OCI-LY3 (cell line): ENCODE results near the gene IL17REL.

Experiments used
- H2AFZ ChIP-seq: fragments of 200-600, 300-600 bp; shearing (Covaris generic); 2 replicates; pipeline ENCODE4 v1.6.0; 2014; ENCODE audit warnings: antibody characterized with exemption, low read depth, low read length
- H3K27ac ChIP-seq: fragments of 200-600, 300-600 bp; sonication (generic); 2 replicates; pipeline ENCODE4 v1.5.1; 2014; ENCODE audit warnings: mild to moderate bottlenecking, low read length, moderate library complexity, mixed read lengths
- H3K27me3 ChIP-seq: fragments of 200-600, 300-600 bp; sonication (generic); 2 replicates; pipeline ENCODE4 v1.6.1; 2014; ENCODE audit warnings: low read depth, low read length, mixed read lengths
- H3K36me3 ChIP-seq: fragments of 200-600, 300-600 bp; sonication (generic); replicated peaks from 2 replicates; pipeline ENCODE3; 2014; ENCODE audit warnings: low read depth, low read length, mixed read lengths
- H3K4me1 ChIP-seq: fragments of 300-600, 200-600 bp; sonication (generic); 2 replicates; pipeline ENCODE4 v1.6.1; 2014; ENCODE audit warnings: low read length, mixed read lengths
- H3K4me2 ChIP-seq: fragments of 200-600, 300-600 bp; sonication (generic); 2 replicates; pipeline ENCODE4 v1.6.1; 2014; ENCODE audit warnings: low read length, mixed read lengths
- H3K4me3 ChIP-seq: fragments of 300-600, 200-600 bp; sonication (generic); 2 replicates; pipeline ENCODE4 v1.5.1; 2014; ENCODE audit warnings: antibody characterized with exemption, mild to moderate bottlenecking, low read length, moderate library complexity
- H3K79me2 ChIP-seq: fragments of 300-600, 200-600 bp; shearing (Covaris generic); 2 replicates; pipeline ENCODE4 v1.6.1; 2014; ENCODE audit warnings: mild to moderate bottlenecking, low read length, mixed read lengths
- H3K9ac ChIP-seq: fragments of 300-600, 200-600 bp; shearing (Covaris generic); 2 replicates; pipeline ENCODE4 v1.6.0; 2014; ENCODE audit warnings: mild to moderate bottlenecking, low read length, moderate library complexity
- H3K9me3 ChIP-seq: fragments of 200-600, 300-600 bp; shearing (Covaris generic); 2 replicates; pipeline ENCODE4 v1.6.1; 2014; ENCODE audit warnings: low read length, mixed read lengths; ENCODE audit not compliant: insufficient read depth
- H4K20me1 ChIP-seq: fragments of 200-600, 300-600 bp; sonication (generic); 2 replicates; pipeline ENCODE4 v1.6.1; 2016; ENCODE audit warnings: low read length, mixed read lengths; ENCODE audit not compliant: insufficient read depth
- EZH2phosphoT487 ChIP-seq: fragments of 200-600 bp; shearing (Covaris generic); IDR thresholded peaks from 2 replicates; pipeline ENCODE4 v1.6.1; 2018; ENCODE audit warnings: antibody characterized with exemption, mixed run types, low read depth
- TF ChIP-seq, protein P1 (sequence below): fragments of 200-600, 300-600 bp; sonication (generic); IDR thresholded peaks from 2 replicates; pipeline ENCODE4 v1.5.1; 2014; ENCODE audit warnings: antibody characterized with exemption, low read length, low read depth

Gene IL17REL

GRCh38 chr22:50048061-50048765 is 35.6 kb upstream of the IL17REL start:
- no peak overlapping the region for H3K27ac ChIP-seq
- no peak overlapping the region for H3K9ac ChIP-seq
- TF ChIP-seq EZH2phosphoT487 = no peak
- TF ChIP-seq, protein P1, sequence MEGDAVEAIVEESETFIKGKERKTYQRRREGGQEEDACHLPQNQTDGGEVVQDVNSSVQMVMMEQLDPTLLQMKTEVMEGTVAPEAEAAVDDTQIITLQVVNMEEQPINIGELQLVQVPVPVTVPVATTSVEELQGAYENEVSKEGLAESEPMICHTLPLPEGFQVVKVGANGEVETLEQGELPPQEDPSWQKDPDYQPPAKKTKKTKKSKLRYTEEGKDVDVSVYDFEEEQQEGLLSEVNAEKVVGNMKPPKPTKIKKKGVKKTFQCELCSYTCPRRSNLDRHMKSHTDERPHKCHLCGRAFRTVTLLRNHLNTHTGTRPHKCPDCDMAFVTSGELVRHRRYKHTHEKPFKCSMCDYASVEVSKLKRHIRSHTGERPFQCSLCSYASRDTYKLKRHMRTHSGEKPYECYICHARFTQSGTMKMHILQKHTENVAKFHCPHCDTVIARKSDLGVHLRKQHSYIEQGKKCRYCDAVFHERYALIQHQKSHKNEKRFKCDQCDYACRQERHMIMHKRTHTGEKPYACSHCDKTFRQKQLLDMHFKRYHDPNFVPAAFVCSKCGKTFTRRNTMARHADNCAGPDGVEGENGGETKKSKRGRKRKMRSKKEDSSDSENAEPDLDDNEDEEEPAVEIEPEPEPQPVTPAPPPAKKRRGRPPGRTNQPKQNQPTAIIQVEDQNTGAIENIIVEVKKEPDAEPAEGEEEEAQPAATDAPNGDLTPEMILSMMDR = no peak
- H3K36me3 ChIP-seq = no peaks in the 10 kb centered on the region
- H3K79me2 ChIP-seq = no peaks in the 10 kb centered on the region
- H3K9me3 ChIP-seq = no peaks in the 10 kb centered on the region
- no peaks in the 10 kb centered on the region for H4K20me1 ChIP-seq
- H3K4me1 ChIP-seq = no peaks in the 10 kb centered on the region
- no peak overlapping the region for H3K4me3 ChIP-seq
- H3K4me2 ChIP-seq = no peak overlapping the region
- H2AFZ ChIP-seq = no peak overlapping the region
- no peaks in the 10 kb centered on the region for H3K27me3 ChIP-seq

DNA sequence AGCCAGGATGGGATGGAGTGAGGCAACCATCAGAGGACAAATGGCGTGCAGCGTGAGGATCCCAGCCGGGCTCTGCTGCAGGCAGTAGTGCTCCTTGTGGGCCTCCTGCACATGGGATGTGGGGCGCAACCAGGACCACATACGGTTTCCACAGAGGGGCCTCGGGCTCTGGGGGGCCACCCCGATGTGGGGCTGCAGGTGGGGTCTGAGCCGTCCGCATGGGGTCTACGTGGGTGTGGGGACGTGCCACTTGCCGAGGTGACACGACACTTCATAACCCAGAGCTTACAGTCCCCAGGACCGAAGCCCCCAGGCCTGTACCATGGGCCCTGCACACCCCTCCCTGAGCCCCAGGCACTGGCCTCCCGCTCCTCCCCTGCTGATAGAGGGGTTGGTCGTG is 34.8 kb upstream of the IL17REL start:
- no peak overlapping the region for H3K9ac ChIP-seq
- no peak overlapping the region for H3K27ac ChIP-seq
- H3K4me2 ChIP-seq = no peak overlapping the region
- no peaks in the 10 kb centered on the region for H3K36me3 ChIP-seq
- no peaks in the 10 kb centered on the region for H4K20me1 ChIP-seq
- no peaks in the 10 kb centered on the region for H3K27me3 ChIP-seq
- H3K4me1 ChIP-seq = no peaks in the 10 kb centered on the region
- H3K79me2 ChIP-seq = no peaks in the 10 kb centered on the region
- H3K4me3 ChIP-seq = no peak overlapping the region
- H3K9me3 ChIP-seq = no peaks in the 10 kb centered on the region
- TF ChIP-seq, protein P1 = no peak
- TF ChIP-seq EZH2phosphoT487 = no peak
- H2AFZ ChIP-seq = no peak overlapping the region

- Histone ChIP-seq H3K27ac (no peak overlapping the region), H3K4me3 (no peak overlapping the region), H2AFZ (no peak overlapping the region), H3K9me3 (no peaks in the 10 kb centered on the region), H3K27me3 (no peaks in the 10 kb centered on the region), H3K9ac (no peak overlapping the region), H3K79me2 (no peaks in the 10 kb centered on the region), H3K4me1 (no peaks in the 10 kb centered on the region), H3K36me3 (no peaks in the 10 kb centered on the region), H4K20me1 (no peaks in the 10 kb centered on the region), H3K4me2 (no peak overlapping the region)
- TF ChIP-seq, protein P1 = no peak
- no peak for TF ChIP-seq EZH2phosphoT487
Observed at GRCh38 chr22:50046481-50047245, 34.1 kb upstream of the IL17REL start.

DNA sequence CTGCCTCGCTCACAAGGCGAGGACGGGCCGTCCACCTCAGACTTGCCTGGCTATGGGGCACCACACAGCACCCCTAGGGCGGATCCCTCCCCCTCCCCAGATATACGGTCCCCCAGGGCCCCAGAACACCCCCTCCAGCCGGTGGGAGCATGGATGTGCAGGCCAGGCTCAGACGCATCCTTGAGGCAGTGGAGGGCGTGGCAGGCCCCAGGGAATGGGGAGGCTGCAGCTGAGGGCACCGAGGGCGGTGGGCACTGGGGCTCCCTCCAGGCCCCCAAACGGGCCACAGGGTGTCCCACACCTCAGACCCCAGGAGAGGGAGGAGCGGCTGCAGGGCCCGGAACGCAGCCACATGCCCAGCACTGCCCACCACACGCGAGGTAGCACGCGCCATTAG is 33.5 kb upstream of the IL17REL start:
- TF ChIP-seq, protein P1 = no peak
- no peak for TF ChIP-seq EZH2phosphoT487
- Histone ChIP-seq H2AFZ (no peak overlapping the region), H3K27me3 (no peaks in the 10 kb centered on the region), H3K4me3 (no peak overlapping the region), H3K4me2 (no peak overlapping the region), H3K79me2 (no peaks in the 10 kb centered on the region), H3K9me3 (no peaks in the 10 kb centered on the region), H3K4me1 (no peaks in the 10 kb centered on the region), H3K36me3 (no peaks in the 10 kb centered on the region), H3K9ac (no peak overlapping the region), H3K27ac (no peak overlapping the region), H4K20me1 (no peaks in the 10 kb centered on the region)
